ENCODE data around the gene KDM2B.
"Not testable (repeated sequence)": the region's sequence is repeated elsewhere in the genome, so short reads cannot be mapped to it uniquely, and the experiment has no call there.

GRCh38 chr12:121583334-121583661 is 2.5 kb upstream of the KDM2B start:
- TF ChIP-seq CTCF (IDR thresholded peaks at IDR 0.05); EZH2 (IDR thresholded peaks at IDR 0.05; ENCODE audit: borderline replicate concordance, insufficient read depth, low read depth, low read length, poor library complexity, severe bottlenecking): not testable (repeated sequence)
